ENCODE measurements around the gene LCOR.

GRCh38 chr10:97005349-97005748, 173.3 kb downstream of the LCOR start:
- TF ChIP-seq CSRNP3 (CRISPR knock-in tag; IDR thresholded peaks at IDR 0.05) (no peak), ZFP3 (CRISPR knock-in tag; IDR thresholded peaks at IDR 0.05) (no peak), POU6F1 (CRISPR knock-in tag; IDR thresholded peaks at IDR 0.05; ENCODE audit: borderline replicate concordance, low read depth) (no peak), PATZ1 (CRISPR knock-in tag; IDR thresholded peaks at IDR 0.05; ENCODE audit: borderline replicate concordance) (no peak)

Measured in SK-N-SH treated with all-trans-retinoic acid at 6 μM for 48 hours (cell line).